Lower leg skin (tissue), 3 donors: Measurements from ENCODE around the gene LDB2.

ENCODE experiments used
- CTCF ChIP-seq, 3 donors: fragments of 450-650 bp; IDR thresholded peaks; one replicate each; pipeline ENCODE4 v1.5.1; 2016; ENCODE audit warnings: antibody characterized with exemption in 3 of 3, mild to moderate bottlenecking in 3 of 3, moderate library complexity in 2 of 3
- POLR2A ChIP-seq, 2 donors: fragments of 450-650 bp; IDR thresholded peaks; one replicate each; pipeline ENCODE4 v1.6.1; 2016 to 2017; ENCODE audit warnings: antibody characterized with exemption in 2 of 2, mild to moderate bottlenecking in 1 of 2, moderate library complexity in 1 of 2

- TF ChIP-seq CTCF (IDR thresholded peaks at IDR 0.05) (no peak), POLR2A (IDR thresholded peaks at IDR 0.05) (no peak)
Measured at GRCh38 chr4:16730522-16731205, 167.8 kb downstream of the LDB2 start.
